ENCODE data around the gene RCSD1.

DNA sequence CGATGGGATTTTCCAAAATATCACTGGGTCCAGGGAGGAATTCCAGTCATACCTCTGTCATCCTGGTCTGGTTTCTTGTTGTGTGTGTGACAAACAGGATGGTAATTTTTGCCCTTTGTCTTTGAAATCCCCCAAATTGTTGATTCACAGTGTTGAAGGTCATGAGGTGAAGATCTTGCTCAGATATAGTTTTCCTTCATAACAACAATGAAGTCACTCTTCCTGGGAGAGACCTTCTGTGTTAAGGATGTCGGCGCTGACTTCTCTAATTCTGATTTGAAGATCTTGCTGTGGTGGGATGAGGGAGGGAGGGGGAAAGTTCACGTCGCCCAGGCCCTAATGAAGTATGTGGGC lies 59.5 kb downstream of the RCSD1 start:
- TF ChIP-seq, protein P1, sequence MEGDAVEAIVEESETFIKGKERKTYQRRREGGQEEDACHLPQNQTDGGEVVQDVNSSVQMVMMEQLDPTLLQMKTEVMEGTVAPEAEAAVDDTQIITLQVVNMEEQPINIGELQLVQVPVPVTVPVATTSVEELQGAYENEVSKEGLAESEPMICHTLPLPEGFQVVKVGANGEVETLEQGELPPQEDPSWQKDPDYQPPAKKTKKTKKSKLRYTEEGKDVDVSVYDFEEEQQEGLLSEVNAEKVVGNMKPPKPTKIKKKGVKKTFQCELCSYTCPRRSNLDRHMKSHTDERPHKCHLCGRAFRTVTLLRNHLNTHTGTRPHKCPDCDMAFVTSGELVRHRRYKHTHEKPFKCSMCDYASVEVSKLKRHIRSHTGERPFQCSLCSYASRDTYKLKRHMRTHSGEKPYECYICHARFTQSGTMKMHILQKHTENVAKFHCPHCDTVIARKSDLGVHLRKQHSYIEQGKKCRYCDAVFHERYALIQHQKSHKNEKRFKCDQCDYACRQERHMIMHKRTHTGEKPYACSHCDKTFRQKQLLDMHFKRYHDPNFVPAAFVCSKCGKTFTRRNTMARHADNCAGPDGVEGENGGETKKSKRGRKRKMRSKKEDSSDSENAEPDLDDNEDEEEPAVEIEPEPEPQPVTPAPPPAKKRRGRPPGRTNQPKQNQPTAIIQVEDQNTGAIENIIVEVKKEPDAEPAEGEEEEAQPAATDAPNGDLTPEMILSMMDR (IDR thresholded peaks at IDR 0.05) = no peak
- no peak for TF ChIP-seq POLR2AphosphoS5 (IDR thresholded peaks at IDR 0.05)

Measured in prostate gland (tissue), 2 donors.